Brain microvascular endothelial cell (primary cell): ENCODE measurements around the gene TUBGCP3.

Experiments used
- DNase-seq: peaks from one replicate; pipeline ENCODE4 v3.0.0-alpha.2; 2020
- H3K27ac ChIP-seq: fragments of 250-450 bp; sonication (Bioruptor Pico); 2 replicates; pipeline ENCODE4 v1.5.1; 2020; ENCODE audit warnings: mild to moderate bottlenecking, moderate library complexity
- H3K27me3 ChIP-seq: fragments of 250-450 bp; sonication (Bioruptor Pico); replicated peaks from 2 replicates; pipeline ENCODE4 v1.5.1; 2020; ENCODE audit warnings: mild to moderate bottlenecking
- H3K36me3 ChIP-seq: fragments of 250-450 bp; sonication (Bioruptor Pico); replicated peaks from 2 replicates; pipeline ENCODE4 v1.5.1; 2020; ENCODE audit warnings: mild to moderate bottlenecking
- H3K4me3 ChIP-seq: 2 replicates; pipeline ENCODE4 v1.5.1; 2011; ENCODE audit warnings: low read depth, mild to moderate bottlenecking, control low read depth, low read length, moderate library complexity
- in situ Hi-C: cut with HindIII; loops from 2 replicates; pipeline ENCODE4 v1.10.0; 2017; ENCODE audit warnings: low sequenced_read_pairs, low pct_ligation_motif_present
- TF ChIP-seq, protein P1 (sequence below): IDR thresholded peaks from 2 replicates; pipeline ENCODE4 v1.5.1; 2011; ENCODE audit warnings: low read depth, mild to moderate bottlenecking, moderate library complexity, low read length, control low read depth, inconsistent platforms; ENCODE audit errors: missing control alignments

TUBGCP3 gene

DNA sequence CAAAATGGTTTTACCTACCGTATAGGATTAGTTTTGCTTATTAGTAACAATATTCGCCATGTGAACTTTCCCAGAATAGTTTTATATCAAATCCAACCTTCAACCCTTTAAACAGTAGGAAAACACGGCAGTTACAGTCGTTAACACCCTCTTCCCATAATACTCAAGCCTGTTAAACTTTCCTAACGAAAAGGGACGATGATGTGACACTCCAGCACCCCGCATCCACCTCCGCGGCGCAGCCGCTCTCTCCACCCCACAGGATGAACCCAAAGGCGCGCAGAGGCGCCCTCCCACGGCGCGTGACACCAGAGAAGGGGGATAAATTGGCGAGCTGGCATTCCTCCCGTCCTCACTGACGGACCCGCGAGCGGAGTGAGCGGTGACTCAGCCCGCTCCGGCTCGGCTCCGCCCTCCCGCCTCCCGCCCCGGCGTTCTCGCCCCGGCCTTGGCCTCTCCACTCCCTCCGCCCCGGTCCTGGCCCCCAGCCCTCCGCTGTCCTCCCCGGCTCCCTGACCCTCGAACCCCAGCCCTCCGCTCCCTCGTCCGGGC, 665 bp downstream of the TUBGCP3 start:
- DNase-seq = peak; percentile 74
- Histone ChIP-seq H3K4me3 (peak overlapping the region; percentile 90), H3K36me3 (no peaks in the 10 kb centered on the region), H3K27me3 (no peaks in the 10 kb centered on the region), H3K27ac (peak overlapping the region; percentile 80)
- in situ Hi-C loops = no loop called here
- TF ChIP-seq, protein P1, sequence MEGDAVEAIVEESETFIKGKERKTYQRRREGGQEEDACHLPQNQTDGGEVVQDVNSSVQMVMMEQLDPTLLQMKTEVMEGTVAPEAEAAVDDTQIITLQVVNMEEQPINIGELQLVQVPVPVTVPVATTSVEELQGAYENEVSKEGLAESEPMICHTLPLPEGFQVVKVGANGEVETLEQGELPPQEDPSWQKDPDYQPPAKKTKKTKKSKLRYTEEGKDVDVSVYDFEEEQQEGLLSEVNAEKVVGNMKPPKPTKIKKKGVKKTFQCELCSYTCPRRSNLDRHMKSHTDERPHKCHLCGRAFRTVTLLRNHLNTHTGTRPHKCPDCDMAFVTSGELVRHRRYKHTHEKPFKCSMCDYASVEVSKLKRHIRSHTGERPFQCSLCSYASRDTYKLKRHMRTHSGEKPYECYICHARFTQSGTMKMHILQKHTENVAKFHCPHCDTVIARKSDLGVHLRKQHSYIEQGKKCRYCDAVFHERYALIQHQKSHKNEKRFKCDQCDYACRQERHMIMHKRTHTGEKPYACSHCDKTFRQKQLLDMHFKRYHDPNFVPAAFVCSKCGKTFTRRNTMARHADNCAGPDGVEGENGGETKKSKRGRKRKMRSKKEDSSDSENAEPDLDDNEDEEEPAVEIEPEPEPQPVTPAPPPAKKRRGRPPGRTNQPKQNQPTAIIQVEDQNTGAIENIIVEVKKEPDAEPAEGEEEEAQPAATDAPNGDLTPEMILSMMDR = peak; percentile 21

DNA sequence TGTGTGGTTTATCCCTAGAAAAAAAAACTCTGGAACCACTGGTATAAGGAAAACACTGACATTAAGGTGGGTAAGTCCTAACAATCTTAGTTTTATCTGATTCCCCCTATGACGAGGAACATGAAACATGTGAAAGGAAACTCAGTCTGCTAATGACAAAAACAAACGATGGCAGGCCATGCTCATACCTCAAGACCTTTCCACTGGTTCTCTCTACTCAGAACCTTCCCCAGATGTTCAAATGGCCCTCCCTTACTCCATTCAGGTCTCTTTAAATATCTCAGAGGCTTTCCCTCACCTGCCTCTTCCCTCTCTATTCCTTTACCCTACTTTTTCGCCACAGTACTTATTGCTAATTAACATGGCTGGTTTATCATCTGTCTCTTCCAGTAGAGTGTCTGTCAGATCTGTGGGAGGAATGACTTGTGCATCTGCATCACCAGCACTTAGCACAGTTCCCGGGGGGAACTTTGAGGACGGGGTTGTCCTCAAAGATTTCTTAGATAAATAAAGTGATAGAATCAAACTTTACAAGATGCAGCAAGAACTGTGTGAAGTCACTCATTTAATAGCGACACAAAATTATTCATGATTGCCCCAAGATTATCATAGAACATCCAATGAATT, 1.5 kb downstream of the TUBGCP3 start:
- Histone ChIP-seq H3K4me3 (no peak overlapping the region), H3K27ac (no peak overlapping the region), H3K27me3 (no peaks in the 10 kb centered on the region), H3K36me3 (no peaks in the 10 kb centered on the region)
- TF ChIP-seq, protein P1 = no peak
- DNase-seq = no peak
- in situ Hi-C loops = no loop called here

DNA sequence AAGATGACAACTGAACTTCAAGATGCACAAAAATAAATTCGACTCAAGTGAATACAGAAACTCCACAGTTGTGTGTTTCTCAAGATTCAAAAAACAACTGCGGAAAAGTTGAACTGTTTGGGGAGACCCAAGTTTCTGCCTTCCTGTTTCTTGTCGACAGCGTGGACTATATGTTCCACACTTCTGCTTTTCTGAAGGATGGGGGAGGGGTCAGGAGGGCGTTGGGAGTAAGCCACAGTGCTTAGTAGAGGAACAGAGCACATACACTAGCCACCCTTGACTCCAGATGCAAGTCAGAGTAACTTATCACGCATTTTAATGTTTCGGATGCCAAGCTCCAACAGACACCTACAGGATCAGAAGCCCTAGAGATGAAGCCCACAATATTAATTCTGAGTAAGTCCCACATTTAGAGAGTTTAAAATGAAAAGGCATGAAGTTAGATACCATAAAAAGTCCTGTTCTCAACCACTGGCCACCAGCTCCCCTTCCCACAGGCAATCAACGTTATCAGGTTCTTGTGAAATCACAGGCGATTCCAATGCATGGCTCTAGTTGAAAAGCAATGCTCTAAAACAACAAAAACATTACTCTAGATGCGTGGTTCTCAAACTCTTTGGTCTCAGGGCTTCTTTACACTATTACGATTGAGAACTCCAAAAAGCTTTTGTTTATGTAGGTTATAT, 4.2 kb downstream of the TUBGCP3 start:
- no peak for DNase-seq
- Histone ChIP-seq H3K27ac (no peak overlapping the region), H3K36me3 (no peaks in the 10 kb centered on the region), H3K4me3 (no peak overlapping the region), H3K27me3 (no peaks in the 10 kb centered on the region)
- in situ Hi-C loops = no loop called here
- TF ChIP-seq, protein P1 = no peak

DNA sequence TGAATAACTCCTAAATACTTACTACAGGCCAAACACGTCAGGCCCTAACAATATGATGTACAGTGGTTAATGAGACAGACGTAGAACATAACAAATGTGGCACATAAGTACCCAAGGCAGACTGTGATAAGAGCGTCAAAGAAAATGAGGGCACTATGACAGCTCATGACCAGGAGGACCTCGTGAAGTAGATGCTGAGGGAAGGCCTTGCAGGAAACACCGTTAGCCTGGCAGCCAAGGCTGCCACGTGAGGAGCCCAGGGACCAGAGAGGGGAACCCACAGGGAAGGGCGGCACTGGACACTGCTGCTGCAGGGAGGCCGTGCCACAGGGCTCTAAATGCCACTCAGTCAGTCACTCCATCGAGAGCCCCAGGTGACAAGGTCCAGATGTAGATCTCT, 5.7 kb downstream of the TUBGCP3 start:
- TF ChIP-seq, protein P1 = no peak
- no peak overlapping the region for H3K4me3 ChIP-seq
- H3K36me3 ChIP-seq = no peaks in the 10 kb centered on the region
- DNase-seq = no peak
- no peaks in the 10 kb centered on the region for H3K27me3 ChIP-seq
- no peak overlapping the region for H3K27ac ChIP-seq
- in situ Hi-C loops = no loop called here

DNA sequence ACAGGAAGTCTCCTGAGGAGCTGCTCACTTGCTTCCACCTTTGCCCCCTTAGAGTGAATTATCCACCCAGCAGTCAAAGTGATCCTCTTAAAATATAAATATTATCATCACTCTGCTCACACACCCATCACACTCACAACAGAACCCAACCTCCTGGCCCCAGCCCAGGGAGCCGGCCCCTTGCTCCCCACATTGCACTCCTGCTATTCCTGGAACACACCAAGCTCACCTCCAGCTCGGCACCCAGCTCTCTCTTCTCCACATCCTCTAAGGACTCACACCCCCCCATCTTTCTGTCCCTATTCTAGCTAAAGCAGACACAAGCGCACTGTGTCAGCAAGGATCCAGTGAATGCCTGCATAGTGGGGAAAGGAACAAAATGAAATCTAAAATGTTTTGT, 7.0 kb downstream of the TUBGCP3 start:
- H3K36me3 ChIP-seq = no peaks in the 10 kb centered on the region
- in situ Hi-C loops = no loop called here
- no peak for DNase-seq
- TF ChIP-seq, protein P1 = no peak
- H3K27me3 ChIP-seq = no peaks in the 10 kb centered on the region
- no peak overlapping the region for H3K4me3 ChIP-seq
- H3K27ac ChIP-seq = no peak overlapping the region
